Activated gamma-delta T cell treated with anti-CD3 and anti-CD28 coated beads, Interleukin-2, amount 50 U/mL, for 16 hours (primary cell): ENCODE results near the gene CCDC170.

Experiments
- DNase-seq: peaks from one replicate; pipeline ENCODE4 v3.0.0-alpha.2; 2020; ENCODE audit warnings: low read depth

CCDC170 gene

GRCh38 chr6:151658091-151658490, 164.3 kb downstream of the CCDC170 start:
- no peak for DNase-seq

GRCh38 chr6:151659212-151659611, 165.4 kb downstream of the CCDC170 start:
- DNase-seq: no peak

GRCh38 chr6:151661509-151661908, 167.7 kb downstream of the CCDC170 start:
- DNase-seq: no peak

GRCh38 chr6:151661928-151662327, 168.1 kb downstream of the CCDC170 start:
- DNase-seq: no peak

- no peak for DNase-seq
Observed at GRCh38 chr6:151663559-151663958, 169.7 kb downstream of the CCDC170 start.

GRCh38 chr6:151664390-151664789, 170.6 kb downstream of the CCDC170 start:
- DNase-seq: no peak

- DNase-seq: no peak
Observed at GRCh38 chr6:151665329-151665728, 171.5 kb downstream of the CCDC170 start.

GRCh38 chr6:151666526-151666925, 172.7 kb downstream of the CCDC170 start:
- DNase-seq: no peak

GRCh38 chr6:151669208-151669560, 175.4 kb downstream of the CCDC170 start:
- DNase-seq: no peak

- no peak for DNase-seq
Observed at GRCh38 chr6:151670116-151670515, 176.3 kb downstream of the CCDC170 start.
